ENCODE results near the gene TPRN.

The TPRN gene

DNA sequence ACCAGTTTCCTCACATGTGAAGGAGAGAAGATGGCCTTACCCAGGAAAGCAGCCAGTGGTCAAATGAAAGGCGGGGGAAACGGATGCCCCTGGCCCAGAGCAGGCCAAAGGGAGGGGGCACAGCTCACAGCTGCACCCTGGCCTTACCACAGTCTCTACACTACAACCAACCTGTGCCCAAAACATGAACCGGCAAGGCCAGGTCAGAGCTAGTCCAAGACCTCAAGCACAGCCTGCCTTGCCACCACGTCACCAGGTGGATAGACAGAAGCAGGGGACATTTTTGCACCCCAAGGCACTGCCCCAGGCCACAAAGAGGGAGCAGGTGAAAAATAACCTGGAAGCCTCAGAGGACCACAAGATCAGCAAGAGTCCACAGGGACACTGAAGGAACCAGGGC lies 57.1 kb downstream of the TPRN start:
- no peak for DNase-seq (ENCODE audit: low spot score)

DNA sequence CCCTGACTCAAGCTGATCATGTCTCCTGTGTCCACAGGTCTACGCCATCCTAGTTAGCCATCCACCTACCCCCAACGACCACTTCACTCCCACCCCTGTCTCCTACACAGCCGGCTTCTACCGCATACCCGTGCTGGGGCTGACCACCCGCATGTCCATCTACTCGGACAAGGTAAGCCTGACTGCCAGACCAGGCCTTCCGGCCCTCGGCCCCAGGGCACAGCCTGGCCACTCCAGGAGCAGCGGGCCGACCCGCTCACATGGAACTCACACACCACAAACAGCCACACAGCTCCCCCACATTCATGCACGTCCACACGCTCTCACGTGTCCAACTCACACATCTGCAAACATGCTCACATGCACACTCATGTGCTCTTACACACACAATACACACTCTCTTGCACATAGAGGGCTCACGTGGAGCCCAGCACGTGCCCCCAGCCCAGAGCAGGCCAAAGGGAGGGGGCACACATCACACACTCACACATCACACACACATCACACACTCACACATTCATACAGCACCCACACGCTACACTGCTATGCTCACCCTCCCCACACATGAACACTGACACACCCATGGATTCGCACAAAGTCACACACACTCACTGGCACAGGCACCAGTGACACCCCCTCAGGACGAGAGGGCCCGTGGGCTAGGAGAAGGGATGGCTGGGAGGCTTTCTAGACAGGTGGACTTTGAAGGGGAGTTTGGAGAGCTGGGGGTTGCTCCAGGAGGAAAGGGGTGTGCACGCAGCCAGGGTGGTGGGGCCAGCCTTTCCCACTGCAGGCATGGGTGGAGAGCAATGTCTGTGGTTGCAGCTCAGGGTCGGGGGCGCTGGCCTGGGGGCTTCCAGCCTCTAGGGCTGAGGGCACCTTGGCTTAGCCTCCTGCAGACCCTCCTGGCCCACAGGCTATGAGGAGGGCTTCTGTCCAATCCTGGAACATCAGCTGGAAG lies 58.3 kb downstream of the TPRN start:
- DNase-seq (ENCODE audit: low spot score): no peak
